Measurements from ENCODE around the gene TFF1.

Gene TFF1

GRCh38 chr21:42351626-42352440, 14.5 kb downstream of the TFF1 start:
- Histone ChIP-seq H3K4me1 (ENCODE audit: low read length) (peaks cover 16% of the 10 kb centered on the region), H3K4me3 (ENCODE audit: low read length) (no peak overlapping the region), H2AFZ (ENCODE audit: low read depth, low read length) (no peak overlapping the region), H3K4me2 (ENCODE audit: low read length) (no peak overlapping the region), H3K36me3 (replicated peaks; ENCODE audit: low read depth, low read length) (peaks cover 4% of the 10 kb centered on the region), H3K27ac (ENCODE audit: low read length) (no peak overlapping the region), H3K79me2 (ENCODE audit: low read length) (no peaks in the 10 kb centered on the region), H3K27me3 (ENCODE audit: low read depth, low read length) (no peaks in the 10 kb centered on the region), H3K9me3 (ENCODE audit: insufficient read depth, low read length) (peaks cover 5% of the 10 kb centered on the region; the same call in 1 of the 2 replicates), H4K20me1 (ENCODE audit: insufficient read depth, low read length) (no peaks in the 10 kb centered on the region), H3K9ac (ENCODE audit: low read length) (no peak overlapping the region)
- TF ChIP-seq CTCF (IDR thresholded peaks at IDR 0.05; ENCODE audit: low read depth, low read length) (no peak), EZH2phosphoT487 (IDR thresholded peaks at IDR 0.05; ENCODE audit: low read depth) (no peak)

DNA sequence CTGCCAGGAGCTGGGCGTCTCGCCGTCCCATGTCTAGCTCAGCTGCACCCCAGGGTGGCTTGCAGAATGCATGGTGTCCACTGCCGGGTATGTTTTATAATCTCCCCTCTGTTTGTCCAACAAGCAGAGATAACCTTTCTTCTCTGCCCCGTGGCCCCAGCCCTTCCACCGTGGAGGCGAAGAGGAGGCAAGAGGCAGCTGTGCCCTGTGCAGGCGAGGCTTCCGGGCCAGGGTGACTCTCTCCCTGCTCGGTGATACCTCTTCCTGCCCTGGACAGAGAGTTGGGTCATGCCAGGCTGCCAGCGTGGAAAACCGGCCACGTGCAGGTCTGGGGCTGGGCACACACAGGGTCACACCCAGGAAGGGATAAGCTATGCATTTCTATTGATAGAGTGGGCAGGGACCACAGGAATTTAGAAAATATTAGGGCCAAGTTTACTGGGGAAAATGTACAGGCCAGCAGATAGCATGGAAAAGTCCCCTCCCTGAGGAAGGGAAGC, 15.4 kb downstream of the TFF1 start, which contains the start of gene TFF2:
TSS of gene TFF2 (minus strand) at position 68 of the 500 bp plus-strand sequence. CDS start at position 31, 37 bp downstream.
- H3K4me1 ChIP-seq (ENCODE audit: low read length): peaks cover 16% of the 10 kb centered on the region
- no peak within 1 kb of the TSS for H3K27ac ChIP-seq (ENCODE audit: low read length)
- TF ChIP-seq CTCF (IDR thresholded peaks at IDR 0.05; ENCODE audit: low read depth, low read length) (no peak), EZH2phosphoT487 (IDR thresholded peaks at IDR 0.05; ENCODE audit: low read depth) (no peak)
- H3K79me2 ChIP-seq (ENCODE audit: low read length): no peaks in the 10 kb centered on the region
- peaks cover 5% of the 10 kb centered on the region; the same call in 1 of the 2 replicates for H3K9me3 ChIP-seq (ENCODE audit: insufficient read depth, low read length)
- H2AFZ ChIP-seq (ENCODE audit: low read depth, low read length): no peak within 1 kb of the TSS
- no peak within 1 kb of the TSS for H3K4me2 ChIP-seq (ENCODE audit: low read length)
- no peaks in the 10 kb centered on the region for H4K20me1 ChIP-seq (ENCODE audit: insufficient read depth, low read length)
- H3K9ac ChIP-seq (ENCODE audit: low read length): no peak within 1 kb of the TSS
- H3K27me3 ChIP-seq (ENCODE audit: low read depth, low read length): no peaks in the 10 kb centered on the region
- H3K36me3 ChIP-seq (replicated peaks; ENCODE audit: low read depth, low read length): peaks cover 4% of the 10 kb centered on the region
- H3K4me3 ChIP-seq (ENCODE audit: low read length): no peak within 1 kb of the TSS

DNA sequence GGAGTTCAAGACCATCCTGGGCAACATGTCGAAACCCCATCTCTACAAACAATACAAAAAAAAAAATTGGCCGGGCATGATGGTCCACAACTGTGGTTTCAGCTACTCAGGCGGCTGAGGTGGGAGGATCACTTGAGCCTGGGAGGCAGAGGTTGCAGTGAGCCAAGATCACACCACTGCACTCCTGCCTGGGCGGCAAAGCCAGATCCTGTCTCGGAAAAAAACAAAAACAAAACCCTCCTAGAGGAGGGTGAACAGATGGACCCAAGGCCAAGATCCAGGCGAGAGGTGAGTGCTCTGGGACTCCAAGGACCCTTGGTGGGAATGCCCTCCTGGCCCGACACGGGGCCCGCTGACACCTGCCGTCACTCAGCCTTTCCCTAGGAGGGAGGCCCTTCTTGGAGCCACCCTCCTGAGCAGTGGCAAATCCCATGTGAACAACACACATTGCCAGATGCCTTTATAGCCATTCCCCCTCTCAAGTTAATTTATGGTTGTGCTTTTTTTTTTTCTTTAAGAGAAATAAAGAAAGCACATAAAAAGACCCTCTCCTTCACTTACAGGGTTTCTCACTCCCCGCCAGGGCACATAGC, 15.9 kb downstream of the TFF1 start:
- H3K27ac ChIP-seq (ENCODE audit: low read length): no peak overlapping the region
- no peak overlapping the region for H3K9ac ChIP-seq (ENCODE audit: low read length)
- no peaks in the 10 kb centered on the region for H4K20me1 ChIP-seq (ENCODE audit: insufficient read depth, low read length)
- TF ChIP-seq EZH2phosphoT487 (IDR thresholded peaks at IDR 0.05; ENCODE audit: low read depth) (no peak), CTCF (IDR thresholded peaks at IDR 0.05; ENCODE audit: low read depth, low read length) (no peak)
- H2AFZ ChIP-seq (ENCODE audit: low read depth, low read length): no peak overlapping the region
- peaks cover 16% of the 10 kb centered on the region for H3K4me1 ChIP-seq (ENCODE audit: low read length)
- H3K36me3 ChIP-seq (replicated peaks; ENCODE audit: low read depth, low read length): peaks cover 4% of the 10 kb centered on the region
- peaks cover 5% of the 10 kb centered on the region; the same call in 1 of the 2 replicates for H3K9me3 ChIP-seq (ENCODE audit: insufficient read depth, low read length)
- no peaks in the 10 kb centered on the region for H3K79me2 ChIP-seq (ENCODE audit: low read length)
- no peak overlapping the region for H3K4me3 ChIP-seq (ENCODE audit: low read length)
- no peaks in the 10 kb centered on the region for H3K27me3 ChIP-seq (ENCODE audit: low read depth, low read length)
- no peak overlapping the region for H3K4me2 ChIP-seq (ENCODE audit: low read length)

Data from OCI-LY3 (cell line).